Mesenchymal stem cell (in vitro differentiated cells and primary cell): Measurements from ENCODE around the gene CTDSP1.
A peak's percentile ranks its signal among the peaks of the same experiment; 100 is the strongest.

Experiments
- DNase-seq: peaks from one replicate; pipeline ENCODE4 v3.0.0-alpha.2; 2013
- H2AFZ ChIP-seq: one replicate; pipeline ENCODE4 v1.6.1; 2013; ENCODE audit warnings: low read depth, mild to moderate bottlenecking, control low read depth, inconsistent platforms, low read length, moderate library complexity
- H2AK5ac ChIP-seq: 2 replicates; pipeline ENCODE4 v1.6.1; 2013; ENCODE audit warnings: low read length, moderate library complexity, mild to moderate bottlenecking, inconsistent platforms; ENCODE audit not compliant: severe bottlenecking
- H2BK120ac ChIP-seq: one replicate; pipeline ENCODE4 v1.6.1; 2013; ENCODE audit warnings: low read depth, mild to moderate bottlenecking, inconsistent platforms, low read length, moderate library complexity
- H2BK12ac ChIP-seq, 2 experiments: one replicate each; pipeline ENCODE4 v1.6.1; 2013; ENCODE audit warnings: inconsistent platforms in 2 of 2, low read length in 2 of 2, mild to moderate bottlenecking in 2 of 2, moderate library complexity in 2 of 2, control low read depth in 1 of 2
- H2BK15ac ChIP-seq: one replicate; pipeline ENCODE4 v1.6.1; 2013; ENCODE audit warnings: mild to moderate bottlenecking, low read depth, inconsistent platforms; ENCODE audit not compliant: poor library complexity, severe bottlenecking
- H2BK5ac ChIP-seq: 2 replicates; pipeline ENCODE4 v1.6.1; 2013; ENCODE audit warnings: low read depth, mild to moderate bottlenecking, low read length, control low read depth, inconsistent platforms; ENCODE audit not compliant: poor library complexity, severe bottlenecking
- H3K14ac ChIP-seq, 2 experiments: one replicate each; pipeline ENCODE4 v1.6.1; 2013; ENCODE audit warnings: inconsistent platforms in 2 of 2, low read length in 2 of 2, control low read depth in 1 of 2, mild to moderate bottlenecking in 1 of 2, moderate library complexity in 1 of 2
- H3K18ac ChIP-seq, 2 experiments: one replicate each; pipeline ENCODE4 v1.6.1; 2013; ENCODE audit warnings: inconsistent platforms in 2 of 2, low read length in 2 of 2, control low read depth in 1 of 2, low read depth in 1 of 2, mild to moderate bottlenecking in 1 of 2
- H3K23ac ChIP-seq, 2 experiments: one replicate each; pipeline ENCODE4 v1.6.1; 2013; ENCODE audit warnings: inconsistent platforms in 2 of 2, low read length in 2 of 2, mild to moderate bottlenecking in 2 of 2, moderate library complexity in 2 of 2, control low read depth in 1 of 2
- H3K27ac ChIP-seq: 2 replicates; pipeline ENCODE4 v1.5.1; 2013; ENCODE audit warnings: mild to moderate bottlenecking, moderate library complexity, low read length, control low read depth, inconsistent platforms; ENCODE audit not compliant: poor library complexity, severe bottlenecking
- H3K27me3 ChIP-seq, 2 experiments: 2 replicates each; pipeline versions ENCODE4 v1.6.1 to v1.7.0; 2013; ENCODE audit warnings: low read length in 2 of 2, mild to moderate bottlenecking in 2 of 2, moderate library complexity in 2 of 2, control low read depth in 1 of 2, inconsistent platforms in 1 of 2; ENCODE audit not compliant: control insufficient read depth in 1 of 2, insufficient read depth in 1 of 2
- H3K36me3 ChIP-seq, 2 experiments: 2 replicates each; pipeline versions ENCODE4 v1.6.1 to v1.7.0; 2013; ENCODE audit warnings: low read length in 2 of 2, control low read depth in 1 of 2, inconsistent platforms in 1 of 2, low read depth in 1 of 2, mild to moderate bottlenecking in 1 of 2; ENCODE audit not compliant: insufficient read depth in 2 of 2, control insufficient read depth in 1 of 2
- H3K4ac ChIP-seq, 2 experiments: one replicate each; pipeline ENCODE4 v1.6.1; 2013; ENCODE audit warnings: inconsistent platforms in 2 of 2, low read length in 2 of 2, mild to moderate bottlenecking in 2 of 2, moderate library complexity in 2 of 2, control low read depth in 1 of 2, low read depth in 1 of 2
- H3K4me1 ChIP-seq: 2 replicates; pipeline ENCODE4 v1.6.1; 2013; ENCODE audit warnings: low read depth, low read length, control low read depth; ENCODE audit not compliant: control insufficient read depth, insufficient read depth
- H3K4me2 ChIP-seq: 2 replicates; pipeline ENCODE4 v1.6.1; 2013; ENCODE audit warnings: low read length, mild to moderate bottlenecking, inconsistent platforms; ENCODE audit not compliant: poor library complexity, severe bottlenecking
- H3K4me3 ChIP-seq, 2 experiments: 2 replicates each; pipeline versions ENCODE4 v1.5.1 to v1.7.0; 2013; ENCODE audit warnings: low read length in 2 of 2, mild to moderate bottlenecking in 2 of 2, control low read depth in 1 of 2, low read depth in 1 of 2; ENCODE audit not compliant: insufficient read depth in 1 of 2
- H3K79me1 ChIP-seq: replicated peaks from 2 replicates; pipeline ENCODE4 v1.6.1; 2013; ENCODE audit warnings: mild to moderate bottlenecking, control low read depth, low read length, inconsistent platforms; ENCODE audit not compliant: poor library complexity, severe bottlenecking
- H3K9ac ChIP-seq: 2 replicates; pipeline ENCODE4 v1.7.0; 2013; ENCODE audit warnings: mild to moderate bottlenecking, low read length, moderate library complexity
- H3K9me3 ChIP-seq: 2 replicates; pipeline ENCODE4 v1.7.0; 2013; ENCODE audit warnings: mild to moderate bottlenecking, low read length; ENCODE audit not compliant: control insufficient read depth
- H4K8ac ChIP-seq: one replicate; pipeline ENCODE4 v1.6.1; 2013; ENCODE audit warnings: inconsistent platforms, mild to moderate bottlenecking, low read length, moderate library complexity
- H4K91ac ChIP-seq: one replicate; pipeline ENCODE4 v1.6.1; 2013; ENCODE audit warnings: mild to moderate bottlenecking, low read length, inconsistent platforms
- WGBS: methylation state at CpG from one replicate; pipeline ENCODE4 v1.1.7; 2013; ENCODE audit warnings: mixed read lengths; 5-methylcytosine and 5-hydroxymethylcytosine counted together

Gene CTDSP1

DNA sequence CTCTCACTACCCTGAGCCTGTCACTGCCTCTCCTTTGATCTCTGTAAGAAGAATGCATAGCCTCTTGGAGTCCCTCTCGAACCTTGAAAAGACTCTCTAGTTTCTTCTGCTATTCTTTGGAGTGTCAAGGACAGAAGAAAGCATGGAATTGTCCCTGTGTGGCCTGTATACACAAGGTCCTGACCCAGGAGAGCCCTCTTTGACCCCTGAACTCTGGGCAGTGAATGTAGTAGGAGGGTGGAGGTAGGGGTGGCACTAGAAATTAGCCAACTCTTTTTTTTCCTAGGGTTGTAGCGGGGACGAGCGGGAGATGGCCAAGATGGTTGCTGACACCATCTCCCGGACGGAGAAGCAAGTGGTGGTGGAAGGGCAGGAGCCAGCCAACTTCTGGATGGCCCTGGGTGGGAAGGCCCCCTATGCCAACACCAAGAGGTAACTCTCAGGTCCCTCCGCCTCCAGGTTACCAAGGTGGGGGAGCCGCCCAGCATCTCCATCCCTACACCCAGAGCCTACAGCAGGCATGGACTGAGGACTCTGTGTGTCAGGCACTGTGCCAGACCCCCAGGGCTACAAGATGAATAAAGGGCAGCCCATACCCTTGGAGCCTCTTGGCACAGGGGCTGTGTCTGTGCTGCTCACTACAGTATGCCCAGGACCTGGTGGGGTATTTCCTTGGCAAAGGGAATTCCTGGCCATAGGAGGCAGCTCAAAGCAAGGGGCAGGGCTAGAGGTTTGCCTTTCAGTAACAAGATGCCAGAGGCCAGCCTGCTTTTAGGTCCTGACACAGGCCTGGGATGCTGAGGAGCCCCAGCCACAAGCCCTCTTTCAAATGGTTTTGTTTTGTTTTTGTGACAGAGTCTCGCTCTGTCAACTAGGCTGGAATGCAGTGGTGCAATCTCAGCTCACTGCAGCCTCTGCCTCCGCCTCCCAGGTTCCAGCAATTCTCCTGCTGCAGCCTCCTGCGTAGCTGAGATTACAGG lies 35.6 kb downstream of the CTDSP1 start:
- H3K23ac ChIP-seq: peak overlapping the region in 1 of 2 experiments; percentile 83
- H4K91ac ChIP-seq: no peak overlapping the region
- H3K4me3 ChIP-seq: no peak overlapping the region
- no peaks in the 10 kb centered on the region for H3K36me3 ChIP-seq
- H2BK5ac ChIP-seq: no peak overlapping the region
- H2BK120ac ChIP-seq: no peak overlapping the region
- no peak overlapping the region for H3K9ac ChIP-seq
- H2AK5ac ChIP-seq: no peak overlapping the region
- no peak overlapping the region for H3K4me2 ChIP-seq
- H3K4ac ChIP-seq: no peak overlapping the region
- H3K9me3 ChIP-seq: no peaks in the 10 kb centered on the region
- H2AFZ ChIP-seq: no peak overlapping the region
- no peak overlapping the region for H2BK15ac ChIP-seq
- no peaks in the 10 kb centered on the region for H3K4me1 ChIP-seq
- H3K14ac ChIP-seq: peak overlapping the region in 1 of 2 experiments; percentile 11
- no peak overlapping the region for H2BK12ac ChIP-seq
- no peak overlapping the region for H4K8ac ChIP-seq
- no peaks in the 10 kb centered on the region for H3K79me1 ChIP-seq
- peak; percentile 14 for DNase-seq
- H3K27me3 ChIP-seq: peaks cover 15 to 23% of the 10 kb centered on the region in 2 experiments
- no peak overlapping the region for H3K27ac ChIP-seq
- 91% methylated on average over 11 of the region's 11 CpGs for WGBS
- H3K18ac ChIP-seq: peak overlapping the region in 1 of 2 experiments; percentile 66

DNA sequence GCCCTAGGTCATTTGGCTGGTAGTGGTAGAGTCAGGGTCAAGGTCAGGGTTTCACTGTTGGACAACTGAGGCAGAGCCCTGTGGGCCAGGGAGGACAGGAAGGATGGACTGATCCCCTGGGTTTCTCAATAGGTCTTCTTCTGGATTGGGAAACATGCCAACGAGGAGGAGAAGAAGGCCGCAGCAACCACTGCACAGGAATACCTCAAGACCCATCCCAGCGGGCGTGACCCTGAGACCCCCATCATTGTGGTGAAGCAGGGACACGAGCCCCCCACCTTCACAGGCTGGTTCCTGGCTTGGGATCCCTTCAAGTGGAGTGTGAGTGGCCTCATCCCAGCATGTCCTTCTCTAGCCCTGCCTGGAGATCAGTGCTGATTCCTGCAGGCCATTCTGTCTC lies 37.3 kb downstream of the CTDSP1 start:
- no peak overlapping the region for H3K4me2 ChIP-seq
- no peak overlapping the region for H2BK12ac ChIP-seq
- no peak overlapping the region for H3K9ac ChIP-seq
- no peak overlapping the region for H2BK5ac ChIP-seq
- WGBS: 88% methylated on average over 5 of the region's 5 CpGs
- H2BK15ac ChIP-seq: no peak overlapping the region
- no peak overlapping the region for H2AK5ac ChIP-seq
- no peaks in the 10 kb centered on the region for H3K79me1 ChIP-seq
- no peak overlapping the region for H3K18ac ChIP-seq
- no peak overlapping the region for H3K4me3 ChIP-seq
- H3K4ac ChIP-seq: no peak overlapping the region
- peaks cover 9% of the 10 kb centered on the region in 2 experiments for H3K27me3 ChIP-seq
- H3K4me1 ChIP-seq: no peaks in the 10 kb centered on the region
- no peaks in the 10 kb centered on the region for H3K36me3 ChIP-seq
- DNase-seq: no peak
- H2AFZ ChIP-seq: no peak overlapping the region
- no peaks in the 10 kb centered on the region for H3K9me3 ChIP-seq
- no peak overlapping the region for H4K8ac ChIP-seq
- no peak overlapping the region for H3K23ac ChIP-seq
- H3K14ac ChIP-seq: no peak overlapping the region
- no peak overlapping the region for H2BK120ac ChIP-seq
- no peak overlapping the region for H4K91ac ChIP-seq
- H3K27ac ChIP-seq: no peak overlapping the region

DNA sequence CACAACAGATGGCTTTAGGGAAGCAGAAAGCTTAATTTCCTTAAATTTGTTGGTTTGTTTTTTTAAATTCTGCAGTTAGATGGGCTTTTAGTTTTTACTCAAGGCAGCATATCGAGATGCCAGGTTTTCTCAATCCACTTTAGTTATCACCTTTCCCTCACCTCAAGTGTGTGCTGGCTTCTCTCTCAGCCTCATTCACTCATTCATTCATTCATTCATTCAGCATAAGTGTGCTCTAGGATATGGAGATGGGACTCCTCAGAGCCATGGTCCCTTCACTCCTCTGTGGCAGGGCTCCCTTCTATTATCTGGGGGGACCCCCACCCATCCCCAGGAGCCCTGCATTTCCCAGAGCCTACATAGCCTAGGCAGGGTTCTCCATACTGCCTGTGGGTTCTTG lies 38.3 kb downstream of the CTDSP1 start:
- Histone ChIP-seq H3K4me2 (no peak overlapping the region), H3K23ac (no peak overlapping the region), H2BK5ac (no peak overlapping the region), H3K36me3 (no peaks in the 10 kb centered on the region), H2AFZ (no peak overlapping the region), H3K18ac (no peak overlapping the region), H3K27ac (no peak overlapping the region), H4K8ac (no peak overlapping the region), H2AK5ac (no peak overlapping the region), H4K91ac (no peak overlapping the region), H3K4me3 (no peak overlapping the region), H3K9ac (no peak overlapping the region), H3K4ac (no peak overlapping the region), H2BK120ac (no peak overlapping the region), H3K27me3 (no peaks in the 10 kb centered on the region), H2BK12ac (no peak overlapping the region), H3K4me1 (no peaks in the 10 kb centered on the region), H3K79me1 (no peaks in the 10 kb centered on the region), H3K14ac (no peak overlapping the region), H2BK15ac (no peak overlapping the region), H3K9me3 (no peaks in the 10 kb centered on the region)
- WGBS: 100% methylated on average over 1 of the region's 1 CpG
- no peak for DNase-seq

DNA sequence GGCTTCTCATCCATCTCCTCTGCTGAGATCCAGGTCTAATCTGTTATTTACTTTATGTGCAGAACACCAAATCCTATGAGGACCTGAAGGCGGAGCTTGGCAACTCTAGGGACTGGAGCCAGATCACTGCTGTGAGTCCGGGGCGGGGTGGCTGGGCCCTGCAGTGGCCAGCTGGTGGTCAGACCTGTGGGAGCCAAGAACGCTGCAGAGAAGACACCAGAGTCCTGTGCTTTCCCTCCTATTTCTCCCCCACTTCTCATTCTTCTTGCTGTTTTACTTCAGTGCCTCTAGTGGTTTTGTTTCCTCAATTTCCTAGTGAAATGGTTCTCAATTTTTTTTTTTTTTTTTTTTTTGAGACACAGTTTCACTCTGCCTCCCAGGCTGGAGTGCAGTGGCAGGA lies 38.9 kb downstream of the CTDSP1 start:
- H3K27ac ChIP-seq: no peak overlapping the region
- H3K9ac ChIP-seq: no peak overlapping the region
- no peaks in the 10 kb centered on the region for H3K79me1 ChIP-seq
- H3K14ac ChIP-seq: no peak overlapping the region
- no peaks in the 10 kb centered on the region for H3K36me3 ChIP-seq
- H3K4me2 ChIP-seq: no peak overlapping the region
- H3K4me1 ChIP-seq: no peaks in the 10 kb centered on the region
- DNase-seq: peak; percentile 22
- no peak overlapping the region for H2BK120ac ChIP-seq
- H3K9me3 ChIP-seq: no peaks in the 10 kb centered on the region
- H2BK15ac ChIP-seq: no peak overlapping the region
- H3K27me3 ChIP-seq: no peaks in the 10 kb centered on the region
- no peak overlapping the region for H3K23ac ChIP-seq
- H2BK5ac ChIP-seq: no peak overlapping the region
- no peak overlapping the region for H2AK5ac ChIP-seq
- no peak overlapping the region for H2BK12ac ChIP-seq
- no peak overlapping the region for H3K18ac ChIP-seq
- no peak overlapping the region for H2AFZ ChIP-seq
- WGBS: 93% methylated on average over 3 of the region's 4 CpGs
- no peak overlapping the region for H3K4me3 ChIP-seq
- H4K8ac ChIP-seq: no peak overlapping the region
- H4K91ac ChIP-seq: no peak overlapping the region
- no peak overlapping the region for H3K4ac ChIP-seq
